Hepatocyte (in vitro differentiated cells): ENCODE measurements around the gene GSPT1. TPM values are rescaled to one million over a fixed set of nuclear protein-coding genes. Genes with fewer than 3 reads are reported as not detected.
"Not testable (repeated sequence)": the region's sequence is repeated elsewhere in the genome, so short reads cannot be mapped to it uniquely, and the experiment has no call there.

Source experiments
- DNase-seq: peaks from one replicate; pipeline ENCODE4 v3.0.0-alpha.2; 2016; ENCODE audit warnings: low spot score
- H2AFZ ChIP-seq: fragments of 200-600 bp; sonication (generic); 2 replicates; pipeline ENCODE4 v1.6.0; 2016; ENCODE audit warnings: antibody characterized with exemption, mild to moderate bottlenecking
- H3K27ac ChIP-seq: fragments of 200-600 bp; sonication (generic); 2 replicates; pipeline ENCODE4 v1.5.1; 2016; ENCODE audit warnings: mild to moderate bottlenecking
- H3K27me3 ChIP-seq: fragments of 200-600 bp; sonication (generic); 2 replicates; pipeline ENCODE4 v1.6.1; 2016
- H3K36me3 ChIP-seq: fragments of 200-600 bp; sonication (generic); replicated peaks from 2 replicates; pipeline ENCODE4 v1.5.1; 2016; ENCODE audit warnings: low read depth; ENCODE audit not compliant: insufficient read depth
- H3K4me1 ChIP-seq: fragments of 200-600 bp; sonication (generic); 2 replicates; pipeline ENCODE4 v1.5.1; 2016; ENCODE audit warnings: mild to moderate bottlenecking, moderate library complexity; ENCODE audit not compliant: insufficient read depth
- H3K4me2 ChIP-seq: fragments of 200-600 bp; sonication (generic); 2 replicates; pipeline ENCODE4 v1.6.0; 2016
- H3K4me3 ChIP-seq: fragments of 200-600 bp; sonication (generic); 2 replicates; pipeline ENCODE4 v1.5.1; 2016; ENCODE audit warnings: mild to moderate bottlenecking
- H3K79me2 ChIP-seq: fragments of 200-600 bp; sonication (generic); 2 replicates; pipeline ENCODE4 v1.6.0; 2017; ENCODE audit warnings: mild to moderate bottlenecking
- H3K9me2 ChIP-seq: fragments of 200-600 bp; sonication (generic); replicated peaks from 2 replicates; pipeline ENCODE4 v1.6.0; 2017; ENCODE audit warnings: mild to moderate bottlenecking; ENCODE audit not compliant: insufficient read depth
- H3K9me3 ChIP-seq: fragments of 200-600 bp; sonication (generic); 2 replicates; pipeline ENCODE4 v1.5.1; 2016; ENCODE audit warnings: low read depth, mild to moderate bottlenecking
- H4K20me1 ChIP-seq: fragments of 200-600 bp; sonication (generic); 2 replicates; pipeline ENCODE4 v1.6.0; 2016; ENCODE audit warnings: mild to moderate bottlenecking; ENCODE audit not compliant: insufficient read depth, poor library complexity, severe bottlenecking
- EZH2 ChIP-seq: fragments of 200-600 bp; sonication (generic); IDR thresholded peaks from 2 replicates; pipeline ENCODE4 v1.6.1; 2016; ENCODE audit warnings: antibody characterized with exemption, mild to moderate bottlenecking, borderline replicate concordance
- EZH2phosphoT487 ChIP-seq: fragments of 200-600 bp; sonication (generic); IDR thresholded peaks from one replicate; pipeline ENCODE4 v1.6.1; 2018; ENCODE audit warnings: antibody characterized with exemption, mild to moderate bottlenecking, low read depth, moderate library complexity; ENCODE audit not compliant: unreplicated experiment, severe bottlenecking
- WGBS: methylation state at CpG from one replicate; pipeline ENCODE4 v1.1.6; 2016; ENCODE audit warnings: low lambda C conversion rate; ENCODE audit errors: missing lambda C conversion rate; 5-methylcytosine and 5-hydroxymethylcytosine counted together
- polyA plus RNA-seq: library from polyadenylated mRNA; unstranded; fragments of >200 nt; fragmentation: Nextera tagmentation; extraction: Ambion mirVana; gene quantifications from 2 replicates; pipeline ENCODE4 v1.2.1, GENCODE V29; 2016
- small RNA-seq: library from RNA; depleted of rRNA; stranded (forward); fragments of <200 nt; gene quantifications from one replicate; pipeline ENCODE3, GENCODE V24; 2014
- total RNA-seq: library from RNA; depleted of rRNA; stranded (reverse); fragments of >200 nt; gene quantifications from 2 replicates; pipeline ENCODE4 v1.2.3, GENCODE V29; 2014
- TF ChIP-seq, protein P1 (sequence below): fragments of 200-600 bp; sonication (generic); IDR thresholded peaks from 2 replicates; pipeline ENCODE4 v1.5.1; 2016; ENCODE audit warnings: antibody characterized with exemption, mild to moderate bottlenecking; ENCODE audit not compliant: poor library complexity

The GSPT1 gene
- total and polyA plus RNA-seq, 2 experiments from 2014 or later, result 79.2 to 109 TPM

DNA sequence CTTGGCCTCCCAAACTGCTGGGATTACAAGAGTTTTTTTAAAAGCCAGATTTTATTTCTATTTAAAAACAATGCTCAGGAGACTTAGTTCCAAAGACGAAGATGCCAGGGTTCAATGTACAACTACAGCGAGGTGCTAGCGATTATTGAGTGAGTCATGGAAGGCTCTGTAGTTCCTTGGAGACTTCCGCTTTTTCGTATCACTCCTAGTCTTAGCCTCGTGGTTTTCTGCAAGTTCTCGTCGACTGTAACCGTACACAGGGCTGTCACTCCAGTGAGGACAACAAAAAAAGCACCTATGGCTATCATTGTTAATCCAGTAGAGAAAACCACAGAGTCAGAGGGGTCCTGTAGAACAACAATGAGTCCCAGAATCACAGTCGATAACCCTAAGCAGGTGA, 96.0 kb downstream of the GSPT1 start:
- Histone ChIP-seq H3K27ac (no peak overlapping the region), H3K4me3 (no peak overlapping the region), H3K36me3 (no peaks in the 10 kb centered on the region), H3K9me2 (no peaks in the 10 kb centered on the region), H3K79me2 (no peaks in the 10 kb centered on the region), H2AFZ (no peak overlapping the region), H3K27me3 (no peaks in the 10 kb centered on the region), H3K4me2 (no peak overlapping the region), H3K4me1 (peaks cover 3% of the 10 kb centered on the region), H4K20me1 (no peaks in the 10 kb centered on the region), H3K9me3 (no peaks in the 10 kb centered on the region)
- WGBS, result 90% methylated on average over 10 of the region's 10 CpGs
- DNase-seq, result no peak
- no peak for TF ChIP-seq EZH2phosphoT487
- TF ChIP-seq, protein P1, sequence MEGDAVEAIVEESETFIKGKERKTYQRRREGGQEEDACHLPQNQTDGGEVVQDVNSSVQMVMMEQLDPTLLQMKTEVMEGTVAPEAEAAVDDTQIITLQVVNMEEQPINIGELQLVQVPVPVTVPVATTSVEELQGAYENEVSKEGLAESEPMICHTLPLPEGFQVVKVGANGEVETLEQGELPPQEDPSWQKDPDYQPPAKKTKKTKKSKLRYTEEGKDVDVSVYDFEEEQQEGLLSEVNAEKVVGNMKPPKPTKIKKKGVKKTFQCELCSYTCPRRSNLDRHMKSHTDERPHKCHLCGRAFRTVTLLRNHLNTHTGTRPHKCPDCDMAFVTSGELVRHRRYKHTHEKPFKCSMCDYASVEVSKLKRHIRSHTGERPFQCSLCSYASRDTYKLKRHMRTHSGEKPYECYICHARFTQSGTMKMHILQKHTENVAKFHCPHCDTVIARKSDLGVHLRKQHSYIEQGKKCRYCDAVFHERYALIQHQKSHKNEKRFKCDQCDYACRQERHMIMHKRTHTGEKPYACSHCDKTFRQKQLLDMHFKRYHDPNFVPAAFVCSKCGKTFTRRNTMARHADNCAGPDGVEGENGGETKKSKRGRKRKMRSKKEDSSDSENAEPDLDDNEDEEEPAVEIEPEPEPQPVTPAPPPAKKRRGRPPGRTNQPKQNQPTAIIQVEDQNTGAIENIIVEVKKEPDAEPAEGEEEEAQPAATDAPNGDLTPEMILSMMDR, result no peak
- TF ChIP-seq EZH2, result no peak

DNA sequence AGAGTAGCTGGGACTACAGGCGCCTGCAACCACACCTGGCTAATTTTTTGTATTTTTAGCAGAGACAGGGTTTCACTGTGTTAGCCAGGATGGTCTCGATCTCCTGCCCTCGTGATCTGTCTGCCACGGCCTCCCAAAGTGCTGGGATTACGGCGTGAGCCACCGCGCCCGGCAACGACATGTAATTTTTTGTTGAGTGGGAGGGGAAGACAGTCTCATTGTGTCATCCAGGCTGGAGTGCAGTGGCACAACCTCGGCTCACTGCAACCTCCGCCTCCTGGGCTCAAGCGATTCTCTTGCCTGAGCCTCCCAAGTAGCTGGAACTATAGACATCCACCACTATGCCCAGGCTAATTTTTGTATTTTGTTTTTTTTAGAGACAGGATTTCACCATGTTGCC, 96.8 kb downstream of the GSPT1 start:
- not testable (repeated sequence) for DNase-seq, H2AFZ ChIP-seq, H3K4me3 ChIP-seq, H3K36me3 ChIP-seq, H3K9me2 ChIP-seq, H3K9me3 ChIP-seq, H3K27me3 ChIP-seq, H3K79me2 ChIP-seq, H3K4me2 ChIP-seq, H3K27ac ChIP-seq, H4K20me1 ChIP-seq, H3K4me1 ChIP-seq
- WGBS, result 96% methylated on average over 12 of the region's 13 CpGs

Small RNA genes lying within 50 kb of the gene (small RNA-seq; reads per million reads assigned to genes)
- gene AC007216.5 (not detected), gene COX6CP1 (not detected)

Other genes with a start within 250 kb of the GSPT1 start
- 18.8 and 18.9 TPM in 2 replicates for gene SNN, start 247.5 kb downstream of the GSPT1 start, total RNA-seq
- gene SNN, start 247.5 kb downstream of the GSPT1 start, polyA plus RNA-seq, result 16.4 and 16.7 TPM in 2 replicates
- gene TXNDC11, start 173.1 kb downstream of the GSPT1 start, total RNA-seq, result 48.7 and 59.4 TPM in 2 replicates
- gene TXNDC11, start 173.1 kb downstream of the GSPT1 start, polyA plus RNA-seq, result 58.5 and 59.4 TPM in 2 replicates
- 38.0 and 40.3 TPM in 2 replicates for gene ZC3H7A, start 118.7 kb downstream of the GSPT1 start, total RNA-seq
- gene ZC3H7A, start 118.7 kb downstream of the GSPT1 start, polyA plus RNA-seq, result 34.1 and 34.9 TPM in 2 replicates
- 138 and 162 TPM in 2 replicates for gene RSL1D1, start 64.4 kb downstream of the GSPT1 start, total RNA-seq
- gene RSL1D1, start 64.4 kb downstream of the GSPT1 start, polyA plus RNA-seq, result 138 and 142 TPM in 2 replicates
- 5.5 and 5.8 TPM in 2 replicates for gene NPIPB2, start 26.1 kb upstream of the GSPT1 start, total RNA-seq
- gene NPIPB2, start 26.1 kb upstream of the GSPT1 start, polyA plus RNA-seq, result 12.2 and 15.4 TPM in 2 replicates
- not detected in 2 replicates for gene TNFRSF17, start 49.3 kb upstream of the GSPT1 start, total RNA-seq
- not detected in 2 replicates for gene TNFRSF17, start 49.3 kb upstream of the GSPT1 start, polyA plus RNA-seq
- 5.3 and 7.5 TPM in 2 replicates for gene SNX29, start 60.8 kb upstream of the GSPT1 start, total RNA-seq
- 17.4 and 23.9 TPM in 2 replicates for gene SNX29, start 60.8 kb upstream of the GSPT1 start, polyA plus RNA-seq